ENCODE results near the gene AGPAT1.

DNA sequence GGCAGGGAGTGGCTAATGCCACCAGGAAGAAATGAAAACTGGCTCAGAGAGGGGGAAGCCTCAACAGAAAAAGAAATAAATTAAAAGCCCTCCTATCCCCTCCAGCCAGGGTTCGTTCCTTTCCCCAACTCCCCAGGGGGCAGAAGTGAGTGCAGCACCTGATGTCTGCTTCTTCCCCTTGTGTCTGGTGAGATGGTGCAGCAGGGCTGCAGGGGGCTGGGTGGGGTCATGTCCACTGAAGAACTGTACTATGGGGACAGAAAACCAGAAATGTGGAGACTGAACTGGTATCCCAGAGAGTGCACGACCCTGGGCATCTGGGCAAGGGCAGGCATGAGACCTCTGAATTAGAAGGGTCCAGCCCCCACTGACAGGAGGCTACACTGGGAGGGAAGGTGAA lies 7.5 kb downstream of the AGPAT1 start:
- TF ChIP-seq, protein P1, sequence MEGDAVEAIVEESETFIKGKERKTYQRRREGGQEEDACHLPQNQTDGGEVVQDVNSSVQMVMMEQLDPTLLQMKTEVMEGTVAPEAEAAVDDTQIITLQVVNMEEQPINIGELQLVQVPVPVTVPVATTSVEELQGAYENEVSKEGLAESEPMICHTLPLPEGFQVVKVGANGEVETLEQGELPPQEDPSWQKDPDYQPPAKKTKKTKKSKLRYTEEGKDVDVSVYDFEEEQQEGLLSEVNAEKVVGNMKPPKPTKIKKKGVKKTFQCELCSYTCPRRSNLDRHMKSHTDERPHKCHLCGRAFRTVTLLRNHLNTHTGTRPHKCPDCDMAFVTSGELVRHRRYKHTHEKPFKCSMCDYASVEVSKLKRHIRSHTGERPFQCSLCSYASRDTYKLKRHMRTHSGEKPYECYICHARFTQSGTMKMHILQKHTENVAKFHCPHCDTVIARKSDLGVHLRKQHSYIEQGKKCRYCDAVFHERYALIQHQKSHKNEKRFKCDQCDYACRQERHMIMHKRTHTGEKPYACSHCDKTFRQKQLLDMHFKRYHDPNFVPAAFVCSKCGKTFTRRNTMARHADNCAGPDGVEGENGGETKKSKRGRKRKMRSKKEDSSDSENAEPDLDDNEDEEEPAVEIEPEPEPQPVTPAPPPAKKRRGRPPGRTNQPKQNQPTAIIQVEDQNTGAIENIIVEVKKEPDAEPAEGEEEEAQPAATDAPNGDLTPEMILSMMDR (conservative IDR thresholded peaks at IDR 0.05; ENCODE audit: low read length) = peak; percentile 33; the same call in 1 of the 2 replicates
- no peak for TF ChIP-seq EZH2phosphoT487 (IDR thresholded peaks at IDR 0.05; ENCODE audit: borderline replicate concordance, low read depth, low read length)
